Activated naive CD4-positive, alpha-beta T cell treated with anti-CD3 and anti-CD28 coated beads, Interleukin-2, amount 10 ng/mL, durations not matched to agents 7 days and 5 days (primary cell): ENCODE data around the gene KLHL25.
A peak's percentile ranks its signal among the peaks of the same experiment; 100 is the strongest.

Experiments used
- CTCF ChIA-PET: fragments of 350-600 bp; sonication (Branson Sonifier 250); formaldehyde crosslinking; loops from one replicate; lab custom pipeline; 2021; ENCODE audit warnings: antibody characterized with exemption; lab: Charles Lee
- DNase-seq: peaks from one replicate; pipeline ENCODE4 v3.0.0-alpha.2; 2020
- H3K27ac Mint-ChIP-seq: one replicate; pipeline ENCODE4 v1.8.0; 2021; ENCODE audit warnings: mild to moderate bottlenecking, moderate library complexity, mixed read lengths
- H3K27me3 Mint-ChIP-seq: one replicate; pipeline ENCODE4 v1.8.0; 2021; ENCODE audit warnings: mild to moderate bottlenecking, mixed read lengths
- H3K36me3 Mint-ChIP-seq: one replicate; pipeline ENCODE4 v1.8.0; 2021; ENCODE audit warnings: mixed read lengths
- H3K4me1 Mint-ChIP-seq: one replicate; pipeline ENCODE4 v1.8.0; 2021; ENCODE audit warnings: mixed read lengths
- H3K4me3 Mint-ChIP-seq: one replicate; pipeline ENCODE4 v1.8.0; 2021; ENCODE audit warnings: mild to moderate bottlenecking, moderate library complexity, mixed read lengths
- H3K9me3 Mint-ChIP-seq: one replicate; pipeline ENCODE4 v1.8.0; 2021; ENCODE audit warnings: mixed read lengths

KLHL25 gene

GRCh38 chr15:85777250-85778106 lies 17.2 kb downstream of the KLHL25 start:
- no peaks in the 10 kb centered on the region for H3K36me3 Mint-ChIP-seq
- no peaks in the 10 kb centered on the region for H3K9me3 Mint-ChIP-seq
- peaks cover 9% of the 10 kb centered on the region for H3K4me1 Mint-ChIP-seq
- H3K27ac Mint-ChIP-seq: no peak overlapping the region
- no peak for DNase-seq
- CTCF ChIA-PET: interaction anchor here (0.8 to 1.3 kb wide), 3 partner anchors 10 to 41 kb away, joined by 3 read pairs; no protein-coding TSS in a partner anchor
- H3K4me3 Mint-ChIP-seq: no peak overlapping the region
- H3K27me3 Mint-ChIP-seq: no peaks in the 10 kb centered on the region

- Mint-ChIP-seq H3K36me3 (no peaks in the 10 kb centered on the region), H3K27ac (no peak overlapping the region), H3K4me1 (no peaks in the 10 kb centered on the region), H3K9me3 (no peaks in the 10 kb centered on the region), H3K27me3 (no peaks in the 10 kb centered on the region), H3K4me3 (no peak overlapping the region)
- no peak for DNase-seq
- CTCF ChIA-PET: no interaction called here
Observed at GRCh38 chr15:85773970-85774369, 20.8 kb downstream of the KLHL25 start.

- Mint-ChIP-seq H3K4me3 (no peak overlapping the region), H3K27me3 (no peaks in the 10 kb centered on the region), H3K27ac (no peak overlapping the region), H3K9me3 (no peaks in the 10 kb centered on the region), H3K4me1 (no peaks in the 10 kb centered on the region), H3K36me3 (no peaks in the 10 kb centered on the region)
- DNase-seq: no peak
- CTCF ChIA-PET: no interaction called here
Observed at GRCh38 chr15:85773249-85773648, 21.5 kb downstream of the KLHL25 start.

GRCh38 chr15:85772668-85773067 lies 22.1 kb downstream of the KLHL25 start:
- H3K27ac Mint-ChIP-seq: no peak overlapping the region
- H3K4me1 Mint-ChIP-seq: no peaks in the 10 kb centered on the region

GRCh38 chr15:85771781-85772445 lies 22.8 kb downstream of the KLHL25 start:
- Mint-ChIP-seq H3K36me3 (no peaks in the 10 kb centered on the region), H3K9me3 (no peaks in the 10 kb centered on the region), H3K27me3 (no peaks in the 10 kb centered on the region), H3K4me1 (no peaks in the 10 kb centered on the region), H3K4me3 (no peak overlapping the region), H3K27ac (no peak overlapping the region)
- CTCF ChIA-PET: no interaction called here
- DNase-seq: no peak

More at GRCh38 chr15:85772668-85773067, 22.1 kb downstream of the KLHL25 start:
- Mint-ChIP-seq H3K36me3 (no peaks in the 10 kb centered on the region), H3K9me3 (no peaks in the 10 kb centered on the region), H3K27me3 (no peaks in the 10 kb centered on the region), H3K4me3 (no peak overlapping the region)
- CTCF ChIA-PET: no interaction called here
- DNase-seq: no peak

- Mint-ChIP-seq H3K4me1 (no peaks in the 10 kb centered on the region), H3K27ac (no peak overlapping the region), H3K36me3 (no peaks in the 10 kb centered on the region), H3K27me3 (no peaks in the 10 kb centered on the region), H3K9me3 (no peaks in the 10 kb centered on the region), H3K4me3 (no peak overlapping the region)
- CTCF ChIA-PET: no interaction called here
- no peak for DNase-seq
Observed at GRCh38 chr15:85771271-85771670, 23.5 kb downstream of the KLHL25 start.

GRCh38 chr15:85770096-85771041 lies 24.4 kb downstream of the KLHL25 start:
- H3K4me3 Mint-ChIP-seq: no peak overlapping the region
- no peaks in the 10 kb centered on the region for H3K4me1 Mint-ChIP-seq
- H3K9me3 Mint-ChIP-seq: no peaks in the 10 kb centered on the region
- H3K36me3 Mint-ChIP-seq: no peaks in the 10 kb centered on the region
- no peak for DNase-seq
- H3K27ac Mint-ChIP-seq: peak overlapping the region; percentile 16
- H3K27me3 Mint-ChIP-seq: no peaks in the 10 kb centered on the region
- CTCF ChIA-PET: interaction anchor here (1.7 kb wide), 1 partner anchor 70 kb away, joined by 4 read pairs; no protein-coding TSS in a partner anchor

- CTCF ChIA-PET: interaction anchor here (1.7 kb wide), 1 partner anchor 71 kb away, joined by 4 read pairs; no protein-coding TSS in a partner anchor
- H3K36me3 Mint-ChIP-seq: no peaks in the 10 kb centered on the region
- H3K4me1 Mint-ChIP-seq: no peaks in the 10 kb centered on the region
- H3K27ac Mint-ChIP-seq: peak overlapping the region; percentile 16
- H3K27me3 Mint-ChIP-seq: no peaks in the 10 kb centered on the region
- no peak for DNase-seq
- H3K9me3 Mint-ChIP-seq: no peaks in the 10 kb centered on the region
- no peak overlapping the region for H3K4me3 Mint-ChIP-seq
Observed at GRCh38 chr15:85769182-85769900, 25.4 kb downstream of the KLHL25 start.

- Mint-ChIP-seq H3K36me3 (no peaks in the 10 kb centered on the region), H3K4me3 (no peak overlapping the region), H3K4me1 (no peaks in the 10 kb centered on the region), H3K9me3 (no peaks in the 10 kb centered on the region), H3K27ac (no peak overlapping the region), H3K27me3 (no peaks in the 10 kb centered on the region)
- CTCF ChIA-PET: interaction anchor here (1.7 kb wide), 1 partner anchor 72 kb away, joined by 4 read pairs; no protein-coding TSS in a partner anchor
- DNase-seq: no peak
Observed at GRCh38 chr15:85768595-85769168, 26.0 kb downstream of the KLHL25 start.

- no peaks in the 10 kb centered on the region for H3K4me1 Mint-ChIP-seq
- H3K4me3 Mint-ChIP-seq: no peak overlapping the region
- CTCF ChIA-PET: interaction anchor here (1.7 kb wide), 1 partner anchor 73 kb away, joined by 4 read pairs; no protein-coding TSS in a partner anchor
Observed at GRCh38 chr15:85767785-85768529, 26.8 kb downstream of the KLHL25 start.

GRCh38 chr15:85766001-85766831 lies 28.5 kb downstream of the KLHL25 start:
- no peaks in the 10 kb centered on the region for H3K27me3 Mint-ChIP-seq
- no peak overlapping the region for H3K27ac Mint-ChIP-seq
- H3K4me1 Mint-ChIP-seq: no peaks in the 10 kb centered on the region
- peaks cover 1% of the 10 kb centered on the region for H3K36me3 Mint-ChIP-seq
- H3K4me3 Mint-ChIP-seq: no peak overlapping the region
- CTCF ChIA-PET: no interaction called here
- H3K9me3 Mint-ChIP-seq: no peaks in the 10 kb centered on the region
- no peak for DNase-seq

More at GRCh38 chr15:85767785-85768529, 26.8 kb downstream of the KLHL25 start:
- no peaks in the 10 kb centered on the region for H3K27me3 Mint-ChIP-seq
- no peak for DNase-seq
- H3K36me3 Mint-ChIP-seq: no peaks in the 10 kb centered on the region
- H3K27ac Mint-ChIP-seq: no peak overlapping the region
- H3K9me3 Mint-ChIP-seq: no peaks in the 10 kb centered on the region
